Right atrium auricular region (tissue), 2 donors: ENCODE measurements around the gene ZNF709. TPM values are rescaled to one million over a fixed set of nuclear protein-coding genes. Genes with fewer than 3 reads are reported as not detected.
"Not testable (repeated sequence)": the region's sequence is repeated elsewhere in the genome, so short reads cannot be mapped to it uniquely, and the experiment has no call there.

Source experiments
- DNase-seq: peaks from one replicate; pipeline ENCODE4 v3.0.0-alpha.2; 2019; ENCODE audit warnings: low spot score
- H3K27ac ChIP-seq, 2 donors: fragments of 200-600 bp; sonication (generic); 1 replicate in 1 of 2; 2 replicates in 1 of 2; pipeline ENCODE4 v1.5.1; 2016 to 2019
- H3K27me3 ChIP-seq, 2 donors: fragments of 200-600 bp; sonication (generic); one replicate each; pipeline versions ENCODE4 v1.5.1 to v1.6.0; 2017 to 2019
- H3K36me3 ChIP-seq: fragments of 200-600 bp; sonication (generic); one replicate; pipeline ENCODE4 v1.5.1; 2016
- H3K4me1 ChIP-seq, 2 donors: fragments of 200-600 bp; sonication (generic); one replicate each; pipeline versions ENCODE4 v1.5.1 to v1.6.0; 2017 to 2019
- H3K4me3 ChIP-seq, 2 donors: fragments of 200-600 bp; sonication (generic); 1 replicate in 1 of 2; 2 replicates in 1 of 2; pipeline ENCODE4 v1.5.1; 2017 to 2019; ENCODE audit warnings: mild to moderate bottlenecking in 1 of 2, moderate library complexity in 1 of 2
- H3K9me3 ChIP-seq, 2 donors: fragments of 200-600 bp; sonication (generic); one replicate each; pipeline ENCODE4 v1.5.1; 2019
- total RNA-seq, 2 donors: library from RNA; depleted of rRNA; stranded (reverse); fragments of >200 nt; gene quantifications; one replicate each; pipeline ENCODE4 v1.1.0, GENCODE V29; 2016
- TF ChIP-seq, protein P1 (sequence below), 2 donors: fragments of 200-600 bp; sonication (generic); IDR thresholded peaks; one replicate each; pipeline ENCODE4 v1.5.1; 2019; ENCODE audit warnings: antibody characterized with exemption in 2 of 2

The ZNF709 gene
- total RNA-seq, 2 donors from 2014 or later: 1.6 to 2.0 TPM

DNA sequence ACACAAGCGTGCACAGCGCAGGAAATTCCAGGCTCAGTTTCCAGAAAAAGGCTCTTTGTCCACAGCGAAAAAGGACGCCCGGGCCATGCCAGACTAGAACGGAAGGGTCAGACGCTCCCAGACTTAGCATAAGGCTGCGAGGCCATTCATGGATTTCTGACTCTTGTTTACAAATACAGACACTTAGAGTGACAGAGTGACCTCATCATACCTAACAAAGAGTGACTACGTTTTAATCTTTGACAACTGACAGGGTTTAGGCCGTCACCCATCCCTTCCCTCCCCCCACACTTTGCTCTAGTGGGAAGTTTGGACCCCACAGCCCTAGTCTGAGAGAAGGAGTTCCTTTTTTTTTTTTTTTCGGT lies 418 bp upstream of the ZNF709 start:
- Histone ChIP-seq H3K36me3 (no peaks in the 10 kb centered on the region), H3K27me3 (no peaks in the 10 kb centered on the region), H3K27ac (peak overlapping the region; percentile 72 to 79), H3K4me3 (peak overlapping the region; percentile 83 to 86), H3K9me3 (no peaks in the 10 kb centered on the region), H3K4me1 (peaks cover 0 to 12% of the 10 kb centered on the region in 2 donors)
- TF ChIP-seq, protein P1, sequence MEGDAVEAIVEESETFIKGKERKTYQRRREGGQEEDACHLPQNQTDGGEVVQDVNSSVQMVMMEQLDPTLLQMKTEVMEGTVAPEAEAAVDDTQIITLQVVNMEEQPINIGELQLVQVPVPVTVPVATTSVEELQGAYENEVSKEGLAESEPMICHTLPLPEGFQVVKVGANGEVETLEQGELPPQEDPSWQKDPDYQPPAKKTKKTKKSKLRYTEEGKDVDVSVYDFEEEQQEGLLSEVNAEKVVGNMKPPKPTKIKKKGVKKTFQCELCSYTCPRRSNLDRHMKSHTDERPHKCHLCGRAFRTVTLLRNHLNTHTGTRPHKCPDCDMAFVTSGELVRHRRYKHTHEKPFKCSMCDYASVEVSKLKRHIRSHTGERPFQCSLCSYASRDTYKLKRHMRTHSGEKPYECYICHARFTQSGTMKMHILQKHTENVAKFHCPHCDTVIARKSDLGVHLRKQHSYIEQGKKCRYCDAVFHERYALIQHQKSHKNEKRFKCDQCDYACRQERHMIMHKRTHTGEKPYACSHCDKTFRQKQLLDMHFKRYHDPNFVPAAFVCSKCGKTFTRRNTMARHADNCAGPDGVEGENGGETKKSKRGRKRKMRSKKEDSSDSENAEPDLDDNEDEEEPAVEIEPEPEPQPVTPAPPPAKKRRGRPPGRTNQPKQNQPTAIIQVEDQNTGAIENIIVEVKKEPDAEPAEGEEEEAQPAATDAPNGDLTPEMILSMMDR (IDR thresholded peaks at IDR 0.05): no peak
- DNase-seq: no peak

DNA sequence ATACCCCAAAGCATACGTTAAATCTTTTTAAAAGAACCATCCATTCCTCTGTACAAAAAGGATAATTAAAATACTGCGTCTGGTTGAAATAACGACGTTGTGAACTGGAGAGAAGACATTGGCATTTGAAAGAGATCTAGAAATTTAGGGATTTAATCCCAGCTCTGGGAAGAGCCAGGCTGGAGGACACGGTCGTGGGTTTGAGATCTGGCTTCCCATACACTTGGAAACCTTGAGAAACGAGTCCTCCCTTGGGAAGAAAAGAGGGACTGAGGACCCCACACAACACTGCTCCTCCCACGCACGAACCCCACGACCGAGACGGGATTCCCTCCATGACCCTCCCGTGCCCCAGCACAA lies 625 bp downstream of the ZNF709 start:
- Histone ChIP-seq H3K27ac (peak overlapping the region; percentile 72 to 79), H3K36me3 (no peaks in the 10 kb centered on the region), H3K27me3 (no peaks in the 10 kb centered on the region), H3K4me1 (peaks cover 0 to 12% of the 10 kb centered on the region in 2 donors), H3K4me3 (peak overlapping the region; percentile 83 to 86), H3K9me3 (no peaks in the 10 kb centered on the region)
- no peak for DNase-seq
- TF ChIP-seq, protein P1 (IDR thresholded peaks at IDR 0.05): no peak

DNA sequence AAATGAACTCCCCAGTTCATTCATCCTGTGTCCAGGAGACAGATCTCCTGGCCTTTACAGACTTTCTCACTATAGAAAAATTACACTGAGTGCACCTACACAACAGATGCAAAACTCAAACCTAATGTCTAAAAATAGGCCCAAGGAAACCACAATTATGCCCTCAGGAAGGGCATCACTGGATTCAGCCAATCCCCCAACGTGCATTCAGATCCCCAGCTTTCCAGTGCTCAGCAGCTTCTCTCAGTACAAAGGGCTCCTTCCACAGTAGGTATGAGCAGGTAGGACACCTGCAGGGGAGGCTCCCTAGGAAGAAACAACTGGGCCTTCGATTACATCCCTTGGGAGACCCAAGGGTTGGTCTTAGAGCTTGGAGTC lies 2.1 kb downstream of the ZNF709 start:
- H3K4me1 ChIP-seq: peaks cover 0 to 12% of the 10 kb centered on the region in 2 donors
- H3K9me3 ChIP-seq: no peaks in the 10 kb centered on the region
- DNase-seq: no peak
- no peaks in the 10 kb centered on the region for H3K36me3 ChIP-seq
- no peak overlapping the region for H3K4me3 ChIP-seq
- no peaks in the 10 kb centered on the region for H3K27me3 ChIP-seq
- TF ChIP-seq, protein P1 (IDR thresholded peaks at IDR 0.05): no peak
- no peak overlapping the region for H3K27ac ChIP-seq

DNA sequence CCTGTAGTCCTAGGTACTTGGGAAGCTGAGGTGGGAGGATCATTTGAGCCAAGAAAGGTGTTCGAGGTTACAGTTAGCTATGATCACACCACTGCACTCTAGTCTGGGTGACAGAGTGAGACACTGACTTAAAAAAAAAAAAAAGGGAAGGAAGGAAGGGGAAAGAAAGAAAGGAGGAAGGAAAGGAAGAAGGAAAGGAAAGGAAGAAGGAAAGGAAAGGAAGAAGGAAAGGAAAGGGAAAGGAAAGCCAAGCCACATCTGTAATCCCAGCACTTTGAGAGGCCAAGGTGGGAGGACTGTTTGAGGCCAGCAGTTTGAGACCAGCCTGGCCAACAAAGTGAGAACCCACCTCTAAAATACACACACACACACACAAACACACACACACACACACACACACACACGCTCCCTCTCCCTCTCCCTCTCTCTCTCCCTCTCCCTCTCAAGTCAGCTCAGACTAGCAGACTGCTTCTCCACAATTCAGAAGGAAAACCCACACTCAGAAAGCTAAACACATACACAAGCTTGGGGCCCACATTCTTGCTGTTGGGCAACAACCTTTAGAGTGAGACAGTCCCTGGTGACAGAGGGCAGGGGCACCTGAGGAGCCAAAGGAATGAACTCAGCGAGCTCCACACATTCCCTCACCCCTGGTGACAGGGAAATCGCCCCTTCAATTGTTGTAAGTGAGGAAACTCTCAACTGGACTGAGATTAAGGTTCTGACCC lies 2.7 kb downstream of the ZNF709 start:
- Histone ChIP-seq H3K4me3 (no peak overlapping the region), H3K27me3 (no peaks in the 10 kb centered on the region), H3K9me3 (no peaks in the 10 kb centered on the region), H3K27ac (no peak overlapping the region), H3K36me3 (no peaks in the 10 kb centered on the region), H3K4me1 (peaks cover 0 to 12% of the 10 kb centered on the region in 2 donors)
- TF ChIP-seq, protein P1 (IDR thresholded peaks at IDR 0.05): no peak
- no peak for DNase-seq

DNA sequence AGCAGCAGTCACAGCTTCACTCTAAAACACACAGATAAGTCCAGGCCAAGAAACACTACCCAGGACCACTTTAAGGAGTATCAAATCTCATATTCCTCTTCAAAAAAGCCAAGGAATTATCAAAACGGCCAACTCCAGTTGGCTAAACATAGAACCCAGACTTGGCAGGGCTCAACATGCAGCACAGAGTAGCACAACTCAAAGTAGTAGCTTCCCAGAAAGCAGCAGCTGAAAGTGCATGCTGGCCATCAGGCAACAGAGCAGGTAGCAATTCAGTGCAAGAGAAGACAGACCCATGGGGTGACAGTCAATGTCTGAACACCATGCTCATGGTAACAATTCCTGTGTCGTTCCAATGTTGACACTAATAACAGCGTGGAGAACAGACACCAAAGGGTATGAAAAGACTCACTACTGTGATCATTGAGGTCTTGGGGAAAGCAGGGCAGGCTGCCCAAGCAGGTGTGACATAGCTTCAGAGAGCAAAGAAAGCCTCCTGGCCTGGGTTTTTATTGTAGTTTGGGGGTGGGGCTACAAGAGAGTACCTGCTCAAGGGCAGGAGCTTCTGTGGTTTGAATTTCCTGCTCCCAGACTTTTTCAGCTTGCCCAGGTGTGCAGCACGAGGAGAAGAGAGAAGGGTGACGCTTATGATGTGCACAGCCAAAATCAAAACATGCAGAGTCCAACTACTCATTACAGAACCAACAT lies 6.2 kb downstream of the ZNF709 start:
- Histone ChIP-seq H3K27me3 (no peaks in the 10 kb centered on the region), H3K36me3 (no peaks in the 10 kb centered on the region), H3K4me3 (no peak overlapping the region), H3K9me3 (no peaks in the 10 kb centered on the region), H3K27ac (no peak overlapping the region), H3K4me1 (peaks cover 0 to under 1% of the 10 kb centered on the region in 2 donors)
- TF ChIP-seq, protein P1 (IDR thresholded peaks at IDR 0.05): no peak
- DNase-seq: no peak

DNA sequence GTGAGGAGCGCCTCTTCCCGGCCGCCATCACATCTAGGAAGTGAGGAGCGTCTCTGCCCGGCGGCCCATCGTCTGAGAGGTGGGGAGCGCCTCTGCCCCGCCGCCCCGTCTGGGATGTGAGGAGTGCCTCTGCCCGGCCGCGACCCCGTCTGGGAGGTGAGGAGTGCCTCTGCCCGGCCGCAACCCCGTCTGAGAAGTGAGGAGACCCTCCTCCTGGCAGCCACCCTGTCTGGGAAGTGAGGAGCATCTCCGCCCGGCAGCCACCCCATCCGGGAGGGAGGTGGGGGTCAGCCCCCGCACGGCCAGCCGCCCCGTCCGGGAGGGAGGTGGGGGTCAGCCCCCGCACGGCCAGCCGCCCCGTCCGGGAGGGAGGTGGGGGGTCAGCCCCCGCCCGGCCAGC lies 17.0 kb downstream of the ZNF709 start:
- H3K27ac ChIP-seq, H3K27me3 ChIP-seq, H3K4me3 ChIP-seq, DNase-seq, H3K4me1 ChIP-seq: not testable (repeated sequence)
- peaks cover 37 to 57% of the 10 kb centered on the region in 2 donors for H3K9me3 ChIP-seq
- H3K36me3 ChIP-seq: peaks cover 32% of the 10 kb centered on the region
